PC-9 (cell line): ENCODE results near the gene AKT1. TPM values are rescaled to one million over a fixed set of nuclear protein-coding genes. Genes with fewer than 3 reads are reported as not detected.
A peak's percentile ranks its signal among the peaks of the same experiment; 100 is the strongest.

Experiments used
- BruUV-seq: library from RNA; stranded (reverse); fragments of 400-500 nt; replicated peaks from 2 replicates; lab custom pipeline; 2021; lab: Mats Ljungman, UMichigan
- CTCF ChIA-PET: fragments of 300-600 bp; sonication (Branson Sonifier 250); formaldehyde crosslinking; loops from one replicate; lab custom pipeline; 2022; ENCODE audit warnings: antibody characterized with exemption; lab: Charles Lee
- POLR2A ChIA-PET: fragments of 300-600 bp; sonication (Branson Sonifier 250); formaldehyde crosslinking; loops from one replicate; lab custom pipeline; 2022; ENCODE audit warnings: antibody characterized with exemption; ENCODE audit not compliant: unreplicated experiment; lab: Charles Lee
- DNase-seq, 2 experiments: peaks; one replicate each; pipeline versions ENCODE4 v3.0.0 to v3.0.0-alpha.2; 2015 to 2022; ENCODE audit warnings: mixed read lengths in 1 of 2
- H2AFZ ChIP-seq: fragments of 200-600 bp; sonication (generic); 2 replicates; pipeline ENCODE4 v1.8.1; 2017; ENCODE audit warnings: antibody characterized with exemption
- H3F3A ChIP-seq: fragments of 200-600 bp; sonication (generic); 2 replicates; pipeline ENCODE4 v1.8.1; 2017; ENCODE audit warnings: antibody characterized with exemption, mild to moderate bottlenecking, low read depth; ENCODE audit not compliant: insufficient read depth
- H3K27ac ChIP-seq: fragments of 200-600 bp; sonication (generic); 2 replicates; pipeline ENCODE4 v1.6.1; 2016; ENCODE audit warnings: mixed run types
- H3K27me3 ChIP-seq: fragments of 200-600 bp; sonication (generic); 2 replicates; pipeline ENCODE4 v1.6.1; 2016; ENCODE audit warnings: low read depth, mixed run types; ENCODE audit not compliant: insufficient read depth
- H3K36me3 ChIP-seq: fragments of 200-600 bp; sonication (generic); 2 replicates; pipeline ENCODE4 v1.6.1; 2016; ENCODE audit warnings: low read depth, mixed run types
- H3K4me1 ChIP-seq: fragments of 200-600 bp; sonication (generic); replicated peaks from 2 replicates; pipeline ENCODE4 v1.6.1; 2016; ENCODE audit warnings: mixed run types; ENCODE audit not compliant: insufficient read depth
- H3K4me2 ChIP-seq: fragments of 200-600 bp; sonication (generic); 2 replicates; pipeline ENCODE4 v1.6.1; 2017; ENCODE audit warnings: mixed run types
- H3K4me3 ChIP-seq: fragments of 200-600 bp; sonication (generic); 2 replicates; pipeline ENCODE4 v1.6.1; 2016; ENCODE audit warnings: mixed run types
- H3K79me2 ChIP-seq: fragments of 200-600 bp; sonication (generic); 2 replicates; pipeline ENCODE4 v1.6.1; 2017; ENCODE audit warnings: low read depth, mixed run types
- H3K9me2 ChIP-seq: fragments of 200-600 bp; sonication (generic); 2 replicates; pipeline ENCODE4 v1.8.1; 2017; ENCODE audit warnings: mild to moderate bottlenecking; ENCODE audit not compliant: insufficient read depth
- H3K9me3 ChIP-seq: fragments of 200-600 bp; sonication (generic); 2 replicates; pipeline ENCODE4 v1.8.1; 2016; ENCODE audit warnings: low read depth; ENCODE audit not compliant: insufficient read depth
- H4K20me1 ChIP-seq: fragments of 200-600 bp; sonication (generic); 2 replicates; pipeline ENCODE4 v1.8.1; 2017; ENCODE audit not compliant: insufficient read depth
- CTCF ChIP-seq: fragments of 200-600 bp; sonication (generic); conservative IDR thresholded peaks from 2 replicates; pipeline ENCODE4 v1.6.1; 2017; ENCODE audit warnings: mixed run types, antibody characterized with exemption, mild to moderate bottlenecking, moderate library complexity
- EZH2 ChIP-seq: fragments of 200-600 bp; sonication (generic); IDR thresholded peaks from 2 replicates; pipeline ENCODE4 v1.8.0; 2017; ENCODE audit warnings: antibody characterized with exemption, low read depth
- intact Hi-C: fragments of 100-400 bp; cut with micrococcal nuclease; formaldehyde crosslinking; loops from one replicate; pipeline ENCODE4 v1.10.0; 2022; ENCODE audit not compliant: unreplicated experiment
- total RNA-seq: library from RNA; stranded (reverse); gene quantifications from 2 replicates; pipeline ENCODE4 v1.2.3, GENCODE V29; 2021

AKT1 gene
- total RNA-seq, 1 experiment from 2014 or later: 107 TPM

DNA sequence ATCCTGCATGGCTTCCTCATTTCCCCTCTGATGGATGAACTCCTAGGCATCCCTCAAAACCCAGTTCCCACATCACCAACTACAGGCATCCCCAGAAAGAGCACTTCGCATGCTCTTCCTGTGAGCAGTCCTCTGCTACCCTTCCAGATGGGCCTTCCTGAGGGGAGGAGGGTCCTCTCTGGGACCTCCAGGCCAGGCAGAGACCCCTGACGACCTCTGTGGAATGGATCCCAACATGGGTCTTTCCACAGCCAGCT lies 1.9 kb downstream of the AKT1 start:
- TF ChIP-seq CTCF (no peak), EZH2 (no peak)
- H3K4me1 ChIP-seq: peaks cover 18% of the 10 kb centered on the region
- intact Hi-C loops: no loop called here
- H3K4me2 ChIP-seq: peak overlapping the region; percentile 92
- CTCF ChIA-PET: no interaction called here
- peak overlapping the region; percentile 74; the same call in 1 of the 2 replicates for H3K4me3 ChIP-seq
- peaks cover 43% of the 10 kb centered on the region for H3K79me2 ChIP-seq
- no peak overlapping the region for H3K27ac ChIP-seq
- BruUV-seq: no TSS peak
- DNase-seq: no peak
- no peaks in the 10 kb centered on the region for H3K9me2 ChIP-seq
- H3K9me3 ChIP-seq: no peaks in the 10 kb centered on the region
- no peak overlapping the region for H2AFZ ChIP-seq
- H4K20me1 ChIP-seq: peaks cover 40% of the 10 kb centered on the region
- H3K36me3 ChIP-seq: no peaks in the 10 kb centered on the region
- H3F3A ChIP-seq: peaks cover 17% of the 10 kb centered on the region; the same call in 1 of the 2 replicates
- no peaks in the 10 kb centered on the region for H3K27me3 ChIP-seq
- POLR2A ChIA-PET: no interaction called here

- H3K9me2 ChIP-seq: no peaks in the 10 kb centered on the region
- BruUV-seq: no TSS peak
- H3F3A ChIP-seq: peaks cover 17% of the 10 kb centered on the region; the same call in 1 of the 2 replicates
- no peaks in the 10 kb centered on the region for H3K27me3 ChIP-seq
- intact Hi-C loops: no loop called here
- H3K4me3 ChIP-seq: no peak overlapping the region
- DNase-seq: no peak
- POLR2A ChIA-PET: no interaction called here
- no peaks in the 10 kb centered on the region for H3K9me3 ChIP-seq
- H2AFZ ChIP-seq: no peak overlapping the region
- TF ChIP-seq CTCF (no peak), EZH2 (no peak)
- H3K36me3 ChIP-seq: no peaks in the 10 kb centered on the region
- H3K79me2 ChIP-seq: peaks cover 43% of the 10 kb centered on the region
- H4K20me1 ChIP-seq: peaks cover 41% of the 10 kb centered on the region
- CTCF ChIA-PET: no interaction called here
- H3K4me1 ChIP-seq: peaks cover 18% of the 10 kb centered on the region
- H3K27ac ChIP-seq: no peak overlapping the region
- H3K4me2 ChIP-seq: peak overlapping the region; percentile 92; the same call in 1 of the 2 replicates
Measured at GRCh38 chr14:104792945-104793702, 2.4 kb downstream of the AKT1 start.

DNA sequence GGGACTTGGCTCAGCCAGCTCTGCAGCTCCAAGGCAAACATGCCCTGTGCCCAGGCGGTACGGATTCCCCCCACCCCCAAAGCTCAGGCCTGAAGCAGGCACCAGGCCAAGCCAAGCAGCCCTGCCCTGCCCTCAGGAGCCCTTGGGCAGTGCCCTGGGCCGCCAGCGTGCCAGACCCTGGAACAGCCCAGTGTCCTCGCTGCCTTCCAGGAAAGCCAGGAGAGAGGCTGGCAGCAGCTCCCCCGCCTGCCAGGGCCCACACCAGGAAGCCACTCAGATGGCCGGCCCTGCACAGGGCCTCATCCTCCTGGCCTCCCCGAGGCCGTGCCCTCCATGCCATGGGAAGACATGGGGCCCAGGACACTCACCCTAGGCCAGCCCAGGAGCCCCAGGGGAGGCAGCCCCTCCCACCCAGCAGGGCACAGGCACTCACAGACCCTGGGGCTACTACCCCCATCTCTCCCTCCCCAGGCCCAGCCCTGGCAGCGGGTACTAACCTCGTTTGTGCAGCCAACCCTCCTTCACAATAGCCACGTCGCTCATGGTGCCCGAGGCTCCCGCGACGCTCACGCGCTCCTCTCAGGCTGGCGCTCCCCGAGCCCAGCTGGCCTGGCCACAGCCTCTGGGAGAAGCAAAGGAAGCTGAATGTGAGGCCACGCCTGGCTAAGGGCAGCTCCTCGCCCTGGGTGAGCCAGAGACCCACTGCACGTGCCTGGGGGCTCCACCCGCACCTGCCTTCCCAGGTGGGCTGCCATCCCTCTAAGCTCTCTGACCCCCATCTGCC lies 3.3 kb downstream of the AKT1 start:
- TF ChIP-seq EZH2 (no peak), CTCF (no peak)
- Histone ChIP-seq H2AFZ (no peak overlapping the region), H3K4me1 (peaks cover 18% of the 10 kb centered on the region), H4K20me1 (peaks cover 45% of the 10 kb centered on the region), H3K4me3 (no peak overlapping the region), H3K4me2 (no peak overlapping the region), H3K27me3 (no peaks in the 10 kb centered on the region), H3K9me3 (no peaks in the 10 kb centered on the region), H3K27ac (no peak overlapping the region), H3K36me3 (no peaks in the 10 kb centered on the region), H3F3A (peaks cover 15% of the 10 kb centered on the region; the same call in 1 of the 2 replicates), H3K9me2 (no peaks in the 10 kb centered on the region), H3K79me2 (peaks cover 43% of the 10 kb centered on the region)
- intact Hi-C loops: no loop called here
- ChIA-PET POLR2A (no interaction called here), CTCF (no interaction called here)
- peak in 1 of 2 experiments; percentile 58 for DNase-seq
- BruUV-seq: no TSS peak
